ENCODE measurements around the gene TOLLIP.

DNA sequence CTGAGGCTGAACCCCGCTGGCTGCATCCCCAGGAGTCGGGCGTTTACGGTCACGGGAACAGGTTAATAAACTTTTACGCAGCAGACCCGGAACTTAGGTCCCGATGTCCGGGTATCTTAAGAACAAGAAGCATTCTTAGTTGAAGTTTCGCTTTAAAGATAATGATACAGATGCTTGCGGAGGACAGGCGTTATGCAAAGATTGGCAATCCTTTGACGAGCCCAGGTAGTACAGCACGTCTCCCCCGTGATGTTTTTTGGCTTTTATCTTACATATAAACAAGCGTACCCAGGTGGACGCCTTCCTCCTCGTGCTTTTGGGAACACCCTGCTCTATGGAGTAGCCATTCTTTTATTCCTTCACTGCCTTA lies 871 bp upstream of the TOLLIP start:
- no peak for TF ChIP-seq TCF7L2 (IDR thresholded peaks at IDR 0.05; ENCODE audit: borderline replicate concordance, low read depth, low read length)
- TF ChIP-seq, protein P1, sequence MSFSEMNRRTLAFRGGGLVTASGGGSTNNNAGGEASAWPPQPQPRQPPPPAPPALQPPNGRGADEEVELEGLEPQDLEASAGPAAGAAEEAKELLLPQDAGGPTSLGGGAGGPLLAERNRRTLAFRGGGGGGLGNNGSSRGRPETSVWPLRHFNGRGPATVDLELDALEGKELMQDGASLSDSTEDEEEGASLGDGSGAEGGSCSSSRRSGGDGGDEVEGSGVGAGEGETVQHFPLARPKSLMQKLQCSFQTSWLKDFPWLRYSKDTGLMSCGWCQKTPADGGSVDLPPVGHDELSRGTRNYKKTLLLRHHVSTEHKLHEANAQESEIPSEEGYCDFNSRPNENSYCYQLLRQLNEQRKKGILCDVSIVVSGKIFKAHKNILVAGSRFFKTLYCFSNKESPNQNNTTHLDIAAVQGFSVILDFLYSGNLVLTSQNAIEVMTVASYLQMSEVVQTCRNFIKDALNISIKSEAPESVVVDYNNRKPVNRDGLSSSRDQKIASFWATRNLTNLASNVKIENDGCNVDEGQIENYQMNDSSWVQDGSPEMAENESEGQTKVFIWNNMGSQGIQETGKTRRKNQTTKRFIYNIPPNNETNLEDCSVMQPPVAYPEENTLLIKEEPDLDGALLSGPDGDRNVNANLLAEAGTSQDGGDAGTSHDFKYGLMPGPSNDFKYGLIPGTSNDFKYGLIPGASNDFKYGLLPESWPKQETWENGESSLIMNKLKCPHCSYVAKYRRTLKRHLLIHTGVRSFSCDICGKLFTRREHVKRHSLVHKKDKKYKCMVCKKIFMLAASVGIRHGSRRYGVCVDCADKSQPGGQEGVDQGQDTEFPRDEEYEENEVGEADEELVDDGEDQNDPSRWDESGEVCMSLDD (tag by site-specific recombination; IDR thresholded peaks at IDR 0.05), result no peak
- TF ChIP-seq ZNF138 (tag by site-specific recombination; IDR thresholded peaks at IDR 0.05; ENCODE audit: borderline replicate concordance), result no peak
- TF ChIP-seq, protein P2, sequence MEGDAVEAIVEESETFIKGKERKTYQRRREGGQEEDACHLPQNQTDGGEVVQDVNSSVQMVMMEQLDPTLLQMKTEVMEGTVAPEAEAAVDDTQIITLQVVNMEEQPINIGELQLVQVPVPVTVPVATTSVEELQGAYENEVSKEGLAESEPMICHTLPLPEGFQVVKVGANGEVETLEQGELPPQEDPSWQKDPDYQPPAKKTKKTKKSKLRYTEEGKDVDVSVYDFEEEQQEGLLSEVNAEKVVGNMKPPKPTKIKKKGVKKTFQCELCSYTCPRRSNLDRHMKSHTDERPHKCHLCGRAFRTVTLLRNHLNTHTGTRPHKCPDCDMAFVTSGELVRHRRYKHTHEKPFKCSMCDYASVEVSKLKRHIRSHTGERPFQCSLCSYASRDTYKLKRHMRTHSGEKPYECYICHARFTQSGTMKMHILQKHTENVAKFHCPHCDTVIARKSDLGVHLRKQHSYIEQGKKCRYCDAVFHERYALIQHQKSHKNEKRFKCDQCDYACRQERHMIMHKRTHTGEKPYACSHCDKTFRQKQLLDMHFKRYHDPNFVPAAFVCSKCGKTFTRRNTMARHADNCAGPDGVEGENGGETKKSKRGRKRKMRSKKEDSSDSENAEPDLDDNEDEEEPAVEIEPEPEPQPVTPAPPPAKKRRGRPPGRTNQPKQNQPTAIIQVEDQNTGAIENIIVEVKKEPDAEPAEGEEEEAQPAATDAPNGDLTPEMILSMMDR (tag by site-specific recombination; IDR thresholded peaks at IDR 0.05), result no peak
- no peak for TF ChIP-seq ZBTB21 (tag by site-specific recombination; IDR thresholded peaks at IDR 0.05)

Measured in HEK293 (cell line).